Natural killer cell (primary cell): ENCODE data around the gene DAPK3. TPM values are rescaled to one million over a fixed set of nuclear protein-coding genes. Genes with fewer than 3 reads are reported as not detected.

Experiments
- ATAC-seq, 3 donors: fragments of 150-1000 bp in 2 of 3; fragments of 200-7000 bp in 1 of 3; cut with Tn5 transposase; 1 replicate in 1 of 3; 2 replicates in 2 of 3; pipeline ENCODE4 v1.10.0; 2021; ENCODE audit warnings: mild to moderate bottlenecking in 2 of 3, moderate library complexity in 2 of 3
- DNase-seq, 2 donors: peaks; one replicate each; pipeline versions ENCODE4 v3.0.0 to v3.0.0-alpha.2; 2013 to 2021; ENCODE audit warnings: mixed read lengths in 1 of 2
- H3K27ac ChIP-seq: one replicate; pipeline ENCODE4 v1.5.1; 2013; ENCODE audit warnings: mild to moderate bottlenecking, low read length
- H3K27me3 ChIP-seq: one replicate; pipeline ENCODE4 v1.6.1; 2013; ENCODE audit warnings: low read length; ENCODE audit not compliant: control insufficient read depth, insufficient read depth
- H3K36me3 ChIP-seq: one replicate; pipeline ENCODE4 v1.6.1; 2013; ENCODE audit warnings: low read length; ENCODE audit not compliant: control insufficient read depth, insufficient read depth
- H3K4me1 ChIP-seq: one replicate; pipeline ENCODE4 v1.6.1; 2013; ENCODE audit warnings: low read length; ENCODE audit not compliant: control insufficient read depth, insufficient read depth
- H3K4me3 ChIP-seq: one replicate; pipeline ENCODE4 v1.5.1; 2013; ENCODE audit warnings: low read length
- H3K9me3 ChIP-seq: one replicate; pipeline ENCODE4 v1.6.1; 2013; ENCODE audit warnings: low read length; ENCODE audit not compliant: control insufficient read depth, insufficient read depth
- H3K27ac Mint-ChIP-seq, 2 donors: one replicate each; pipeline ENCODE4 v1.8.0; 2022; ENCODE audit warnings: mild to moderate bottlenecking in 2 of 2, mixed read lengths in 2 of 2, moderate library complexity in 1 of 2
- H3K27me3 Mint-ChIP-seq, 2 donors: one replicate each; pipeline ENCODE4 v1.8.0; 2022; ENCODE audit warnings: low read depth in 2 of 2, mixed read lengths in 2 of 2
- H3K36me3 Mint-ChIP-seq: one replicate; pipeline ENCODE4 v1.8.0; 2022; ENCODE audit warnings: mixed read lengths
- H3K4me1 Mint-ChIP-seq, 2 donors: one replicate each; pipeline ENCODE4 v1.8.0; 2022; ENCODE audit warnings: mixed read lengths in 2 of 2
- H3K4me3 Mint-ChIP-seq: one replicate; pipeline ENCODE4 v1.8.0; 2022; ENCODE audit warnings: mild to moderate bottlenecking, moderate library complexity, mixed read lengths
- H3K9me3 Mint-ChIP-seq, 2 donors: one replicate each; pipeline ENCODE4 v1.8.0; 2022; ENCODE audit warnings: mixed read lengths in 2 of 2
- CTCF ChIP-seq: fragments of 200-600 bp; IDR thresholded peaks from one replicate; pipeline ENCODE4 v1.8.0; 2022; ENCODE audit warnings: antibody characterized with exemption
- WGBS: methylation state at CpG from one replicate; pipeline ENCODE4 v1.1.7; 2013; ENCODE audit warnings: missing lambda C conversion rate; ENCODE audit not compliant: insufficient coverage; 5-methylcytosine and 5-hydroxymethylcytosine counted together
- intact Hi-C: fragments of 100-400 bp; cut with micrococcal nuclease; formaldehyde crosslinking; loops from one replicate; pipeline ENCODE4 v1.14.2; 2022
- total RNA-seq, 4 donors: library from RNA; stranded (reverse); fragments of 120-200 nt in 1 of 4; gene quantifications; one replicate each; pipeline versions ENCODE4 v1.2.3 to v1.2.4, GENCODE V29; 2013 to 2022

The DAPK3 gene
- total RNA-seq, 3 donors from 2014 or later (not counting 1 experiment from before 2014, with no cell fraction given): 54.3 to 66.4 (median 58.1) TPM

- no peak for DNase-seq
- H3K36me3 Mint-ChIP-seq: no peaks in the 10 kb centered on the region
- Histone ChIP-seq H3K27me3 (no peaks in the 10 kb centered on the region), H3K4me1 (peaks cover 25% of the 10 kb centered on the region), H3K27ac (no peak overlapping the region), H3K36me3 (peaks cover 50% of the 10 kb centered on the region), H3K4me3 (no peak overlapping the region), H3K9me3 (no peaks in the 10 kb centered on the region)
- H3K4me1 Mint-ChIP-seq: peaks cover 22 to 28% of the 10 kb centered on the region in 2 donors
- H3K27ac Mint-ChIP-seq: peak overlapping the region in 1 of 2 donors; percentile 45
- no peaks in the 10 kb centered on the region for H3K27me3 Mint-ChIP-seq
- no peak for TF ChIP-seq CTCF
- H3K9me3 Mint-ChIP-seq: no peaks in the 10 kb centered on the region
- no peak for ATAC-seq
- WGBS: 89% methylated on average over 30 of the region's 30 CpGs
- H3K4me3 Mint-ChIP-seq: no peak overlapping the region
- intact Hi-C loops: no loop called here
These were observed 4.6 kb downstream of the DAPK3 start for GRCh38 chr19:3966051-3967017.

GRCh38 chr19:3964256-3965194, 6.4 kb downstream of the DAPK3 start:
- H3K27me3 Mint-ChIP-seq: no peaks in the 10 kb centered on the region
- TF ChIP-seq CTCF: no peak
- no peak overlapping the region for H3K4me3 Mint-ChIP-seq
- intact Hi-C loops: no loop called here
- peaks cover 10% of the 10 kb centered on the region in 2 donors for H3K4me1 Mint-ChIP-seq
- no peaks in the 10 kb centered on the region for H3K36me3 Mint-ChIP-seq
- Histone ChIP-seq H3K36me3 (peaks cover 64% of the 10 kb centered on the region), H3K9me3 (no peaks in the 10 kb centered on the region), H3K27me3 (no peaks in the 10 kb centered on the region), H3K4me3 (no peak overlapping the region), H3K4me1 (peaks cover 9% of the 10 kb centered on the region), H3K27ac (no peak overlapping the region)
- DNase-seq (no peak), ATAC-seq (no peak)
- no peak overlapping the region for H3K27ac Mint-ChIP-seq
- H3K9me3 Mint-ChIP-seq: no peaks in the 10 kb centered on the region
- WGBS: 98% methylated on average over 53 of the region's 60 CpGs

GRCh38 chr19:3963458-3964255, 7.2 kb downstream of the DAPK3 start:
- WGBS: 97% methylated on average over 35 of the region's 35 CpGs

More at GRCh38 chr19:3963458-3964255, 7.2 kb downstream of the DAPK3 start:
- intact Hi-C loops: no loop called here
- H3K9me3 Mint-ChIP-seq: no peaks in the 10 kb centered on the region
- no peak overlapping the region for H3K27ac Mint-ChIP-seq
- ATAC-seq (no peak), DNase-seq (no peak)
- no peaks in the 10 kb centered on the region for H3K36me3 Mint-ChIP-seq
- H3K27me3 Mint-ChIP-seq: no peaks in the 10 kb centered on the region
- H3K36me3 ChIP-seq: peaks cover 59% of the 10 kb centered on the region
- H3K9me3 ChIP-seq: no peaks in the 10 kb centered on the region
- peaks cover 2% of the 10 kb centered on the region for H3K4me1 ChIP-seq
- peaks cover 6% of the 10 kb centered on the region in 2 donors for H3K4me1 Mint-ChIP-seq
- no peak overlapping the region for H3K4me3 Mint-ChIP-seq
- H3K27ac ChIP-seq: no peak overlapping the region
- no peak overlapping the region for H3K4me3 ChIP-seq
- TF ChIP-seq CTCF: no peak
- H3K27me3 ChIP-seq: no peaks in the 10 kb centered on the region
